ENCODE results near the gene HIC1.
A peak's percentile ranks its signal among the peaks of the same experiment; 100 is the strongest.

Gene HIC1

GRCh38 chr17:2064147-2064489 is 9.2 kb downstream of the HIC1 start:
- Histone ChIP-seq H3K4me2 (ENCODE audit: low read depth, low read length, poor library complexity, severe bottlenecking) (no peak overlapping the region), H4K20me1 (ENCODE audit: low read depth, low read length) (no peaks in the 10 kb centered on the region), H3K27ac (ENCODE audit: low read depth, low read length) (no peak overlapping the region), H3K36me3 (ENCODE audit: low read length) (no peaks in the 10 kb centered on the region), H3K27me3 (ENCODE audit: low read length) (no peaks in the 10 kb centered on the region), H3K4me3 (ENCODE audit: insufficient read depth, low read length, poor library complexity, severe bottlenecking) (no peak overlapping the region), H2AFZ (ENCODE audit: low read depth, low read length, severe bottlenecking) (no peak overlapping the region), H3K79me2 (ENCODE audit: insufficient read depth, low read length) (no peaks in the 10 kb centered on the region), H3F3A (ENCODE audit: insufficient read depth) (no peaks in the 10 kb centered on the region), H3K9me3 (ENCODE audit: insufficient read depth, low read length) (no peaks in the 10 kb centered on the region), H3K9me2 (replicated peaks; ENCODE audit: insufficient read depth, low read length) (no peaks in the 10 kb centered on the region), H3K9ac (ENCODE audit: low read length) (no peak overlapping the region)
- TF ChIP-seq CTCF (IDR thresholded peaks at IDR 0.05; ENCODE audit: insufficient read depth, low read length, poor library complexity, severe bottlenecking), result no peak
- TF ChIP-seq EZH2phosphoT487 (conservative IDR thresholded peaks at IDR 0.05; ENCODE audit: low read length), result no peak

GRCh38 chr17:2064520-2064971 is 9.6 kb downstream of the HIC1 start:
- no peak for TF ChIP-seq CTCF (IDR thresholded peaks at IDR 0.05; ENCODE audit: insufficient read depth, low read length, poor library complexity, severe bottlenecking)
- TF ChIP-seq EZH2phosphoT487 (conservative IDR thresholded peaks at IDR 0.05; ENCODE audit: low read length), result no peak
- Histone ChIP-seq H3K27ac (ENCODE audit: low read depth, low read length) (no peak overlapping the region), H3K27me3 (ENCODE audit: low read length) (no peaks in the 10 kb centered on the region), H3K9ac (ENCODE audit: low read length) (no peak overlapping the region), H3F3A (ENCODE audit: insufficient read depth) (no peaks in the 10 kb centered on the region), H3K36me3 (ENCODE audit: low read length) (no peaks in the 10 kb centered on the region), H4K20me1 (ENCODE audit: low read depth, low read length) (no peaks in the 10 kb centered on the region), H3K9me2 (replicated peaks; ENCODE audit: insufficient read depth, low read length) (no peaks in the 10 kb centered on the region), H3K79me2 (ENCODE audit: insufficient read depth, low read length) (no peaks in the 10 kb centered on the region), H3K4me2 (ENCODE audit: low read depth, low read length, poor library complexity, severe bottlenecking) (no peak overlapping the region), H2AFZ (ENCODE audit: low read depth, low read length, severe bottlenecking) (no peak overlapping the region), H3K4me3 (ENCODE audit: insufficient read depth, low read length, poor library complexity, severe bottlenecking) (no peak overlapping the region), H3K9me3 (ENCODE audit: insufficient read depth, low read length) (no peaks in the 10 kb centered on the region)

GRCh38 chr17:2064980-2065785 is 10.3 kb downstream of the HIC1 start:
- H3K9me2 ChIP-seq (replicated peaks; ENCODE audit: insufficient read depth, low read length), result no peaks in the 10 kb centered on the region
- no peaks in the 10 kb centered on the region for H3K79me2 ChIP-seq (ENCODE audit: insufficient read depth, low read length)
- no peaks in the 10 kb centered on the region for H3K9me3 ChIP-seq (ENCODE audit: insufficient read depth, low read length)
- no peak overlapping the region for H2AFZ ChIP-seq (ENCODE audit: low read depth, low read length, severe bottlenecking)
- H3K27me3 ChIP-seq (ENCODE audit: low read length), result no peaks in the 10 kb centered on the region
- H3K27ac ChIP-seq (ENCODE audit: low read depth, low read length), result no peak overlapping the region
- H3K36me3 ChIP-seq (ENCODE audit: low read length), result no peaks in the 10 kb centered on the region
- H4K20me1 ChIP-seq (ENCODE audit: low read depth, low read length), result no peaks in the 10 kb centered on the region
- no peak overlapping the region for H3K4me3 ChIP-seq (ENCODE audit: insufficient read depth, low read length, poor library complexity, severe bottlenecking)
- H3F3A ChIP-seq (ENCODE audit: insufficient read depth), result no peaks in the 10 kb centered on the region
- TF ChIP-seq CTCF (IDR thresholded peaks at IDR 0.05; ENCODE audit: insufficient read depth, low read length, poor library complexity, severe bottlenecking), result peak; percentile 23
- no peak for TF ChIP-seq EZH2phosphoT487 (conservative IDR thresholded peaks at IDR 0.05; ENCODE audit: low read length)
- no peak overlapping the region for H3K9ac ChIP-seq (ENCODE audit: low read length)
- no peak overlapping the region for H3K4me2 ChIP-seq (ENCODE audit: low read depth, low read length, poor library complexity, severe bottlenecking)

All from SU-DHL-6 (cell line).